GM10248 (cell line): ENCODE results near the gene SNURF.

Experiments
- CTCF ChIA-PET: fragments of 300-600 bp; sonication (Branson Sonifier 250); formaldehyde crosslinking; extraction: SDS; loops from one replicate; lab custom pipeline; 2021; ENCODE audit warnings: antibody characterized with exemption; lab: Yijun Ruan, JAX
- POLR2A ChIA-PET: fragments of 350-650 bp; sonication (Branson Sonifier 250); formaldehyde crosslinking; extraction: SDS; loops from one replicate; lab custom pipeline; 2020; ENCODE audit warnings: antibody characterized with exemption; lab: Yijun Ruan, JAX
- DNase-seq: peaks from one replicate; pipeline ENCODE4 v3.0.0; 2012; ENCODE audit errors: extremely low spot score
- CTCF ChIP-seq: IDR thresholded peaks from 2 replicates; pipeline ENCODE4 v1.5.1; 2012; ENCODE audit warnings: mild to moderate bottlenecking, low read depth; ENCODE audit errors: extremely low read depth, missing control alignments, control extremely low read depth

Gene SNURF

GRCh38 chr15:24945711-24946110 lies 9.1 kb upstream of the SNURF start:
- no peak for DNase-seq
- ChIA-PET POLR2A (no interaction called here), CTCF (no interaction called here)
- no peak for TF ChIP-seq CTCF

- TF ChIP-seq CTCF, result no peak
- DNase-seq, result no peak
- ChIA-PET CTCF (no interaction called here), POLR2A (no interaction called here)
Observed at GRCh38 chr15:24948495-24948894, 6.3 kb upstream of the SNURF start.

GRCh38 chr15:24955531-24955921 lies 739 bp downstream of the SNURF start:
- POLR2A ChIA-PET, result no interaction called here
- TF ChIP-seq CTCF, result no peak
- CTCF ChIA-PET, result no interaction called here
- DNase-seq, result peak; percentile 7

GRCh38 chr15:24956111-24956838 lies 1.5 kb downstream of the SNURF start:
- ChIA-PET CTCF (no interaction called here), POLR2A (no interaction called here)
- peak; percentile 68 for DNase-seq
- no peak for TF ChIP-seq CTCF

GRCh38 chr15:24957691-24958090 lies 2.9 kb downstream of the SNURF start:
- TF ChIP-seq CTCF, result no peak
- DNase-seq, result no peak
- CTCF ChIA-PET, result no interaction called here
- POLR2A ChIA-PET, result no interaction called here

- TF ChIP-seq CTCF, result no peak
- ChIA-PET CTCF (no interaction called here), POLR2A (no interaction called here)
- no peak for DNase-seq
Observed at GRCh38 chr15:24961967-24962366, 7.2 kb downstream of the SNURF start.
